ENCODE data around the gene GALNTL6. TPM values are rescaled to one million over a fixed set of nuclear protein-coding genes. Genes with fewer than 3 reads are reported as not detected.
A peak's percentile ranks its signal among the peaks of the same experiment; 100 is the strongest.

GALNTL6 gene
- total and polyA plus RNA-seq, 2 experiments from 2014 or later, result not detected

DNA sequence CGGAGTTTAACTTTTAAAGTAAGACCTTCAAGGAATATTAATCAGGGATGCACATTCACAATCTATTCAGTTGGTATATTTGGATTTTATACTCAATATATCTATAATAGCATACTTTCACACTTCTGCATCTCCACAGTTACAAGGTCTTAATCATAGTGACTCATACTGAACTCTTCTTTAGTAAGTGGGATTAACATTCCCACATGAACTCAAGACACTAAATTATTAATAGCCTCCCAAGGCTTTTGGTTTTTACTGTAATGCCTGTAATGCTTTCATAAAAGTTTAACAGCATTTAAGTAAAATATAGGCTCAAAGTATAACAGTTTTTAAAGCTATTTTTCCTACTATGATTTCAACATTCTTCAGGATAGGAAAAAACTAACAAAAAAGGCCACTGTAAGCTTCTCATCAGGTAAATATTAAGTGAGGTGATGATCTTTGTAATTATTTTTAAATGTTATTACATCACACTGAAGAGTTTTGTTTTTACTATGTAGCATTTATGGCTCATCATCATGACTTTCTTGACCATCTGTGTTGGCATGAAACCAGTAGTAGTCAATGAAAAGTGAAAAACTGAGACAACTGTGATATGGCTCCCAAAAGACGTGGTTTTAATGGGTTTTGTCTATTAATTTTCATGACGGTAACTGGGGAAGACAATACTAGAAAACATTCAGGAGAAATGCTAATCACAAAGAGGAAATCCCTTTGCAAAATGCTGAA is 1263.9 kb downstream of the GALNTL6 start:
- WGBS, 2 experiments (ENCODE audit: low coverage in 1 of 2, low lambda C conversion rate in 2 of 2, missing lambda C conversion rate in 2 of 2), result 73 to 80% methylated on average over 3 of the region's 3 CpGs

GRCh38 chr4:173088144-173088543 is 1274.9 kb downstream of the GALNTL6 start:
- H3K9me3 ChIP-seq (ENCODE audit: low read depth), result no peaks in the 10 kb centered on the region
- no peaks in the 10 kb centered on the region for H3K36me3 ChIP-seq (ENCODE audit: low read depth)
- H3F3A ChIP-seq (ENCODE audit: insufficient read depth), result no peaks in the 10 kb centered on the region
- no peaks in the 10 kb centered on the region for H3K27me3 ChIP-seq (replicated peaks; ENCODE audit: insufficient read depth)
- H3K9ac ChIP-seq, result no peak overlapping the region
- no peaks in the 10 kb centered on the region for H4K20me1 ChIP-seq (ENCODE audit: insufficient read depth)
- H2AFZ ChIP-seq, result no peak overlapping the region
- TF ChIP-seq EZH2 (IDR thresholded peaks at IDR 0.05; ENCODE audit: insufficient read depth, poor library complexity, severe bottlenecking) (no peak), EZH2phosphoT487 (IDR thresholded peaks at IDR 0.05; ENCODE audit: insufficient read depth, low read depth) (no peak)
- H3K9me2 ChIP-seq (ENCODE audit: insufficient read depth), result no peaks in the 10 kb centered on the region
- H3K4me3 ChIP-seq, result no peak overlapping the region
- no peak for DNase-seq
- H3K79me2 ChIP-seq (ENCODE audit: insufficient read depth), result no peaks in the 10 kb centered on the region
- no peak overlapping the region for H3K4me2 ChIP-seq (ENCODE audit: unreplicated experiment)
- H3K4me1 ChIP-seq (ENCODE audit: insufficient read depth), result no peaks in the 10 kb centered on the region
- no peak overlapping the region for H3K27ac ChIP-seq
- in situ Hi-C loops (cut with MboI), result no loop called here

More for the DNA sequence above, 1263.9 kb downstream of the GALNTL6 start:
- no peak for TF ChIP-seq EZH2 (IDR thresholded peaks at IDR 0.05; ENCODE audit: insufficient read depth, poor library complexity, severe bottlenecking)
- no peak for TF ChIP-seq EZH2phosphoT487 (IDR thresholded peaks at IDR 0.05; ENCODE audit: insufficient read depth, low read depth)
- Histone ChIP-seq H2AFZ (no peak overlapping the region), H3K79me2 (ENCODE audit: insufficient read depth) (no peaks in the 10 kb centered on the region), H3F3A (ENCODE audit: insufficient read depth) (no peaks in the 10 kb centered on the region), H4K20me1 (ENCODE audit: insufficient read depth) (no peaks in the 10 kb centered on the region), H3K9me3 (ENCODE audit: low read depth) (no peaks in the 10 kb centered on the region), H3K27me3 (replicated peaks; ENCODE audit: insufficient read depth) (0 out of 2 replicates have a peak, but pooled peaks cover 9% of the 10 kb centered on the region), H3K27ac (no peak overlapping the region), H3K4me2 (ENCODE audit: unreplicated experiment) (no peak overlapping the region), H3K4me1 (ENCODE audit: insufficient read depth) (no peaks in the 10 kb centered on the region), H3K36me3 (ENCODE audit: low read depth) (no peaks in the 10 kb centered on the region), H3K4me3 (no peak overlapping the region), H3K9me2 (ENCODE audit: insufficient read depth) (no peaks in the 10 kb centered on the region), H3K9ac (no peak overlapping the region)
- peak; percentile 16 for DNase-seq
- in situ Hi-C loops (cut with MboI), result no loop called here
